Measurements from ENCODE around the gene VSX2.

DNA sequence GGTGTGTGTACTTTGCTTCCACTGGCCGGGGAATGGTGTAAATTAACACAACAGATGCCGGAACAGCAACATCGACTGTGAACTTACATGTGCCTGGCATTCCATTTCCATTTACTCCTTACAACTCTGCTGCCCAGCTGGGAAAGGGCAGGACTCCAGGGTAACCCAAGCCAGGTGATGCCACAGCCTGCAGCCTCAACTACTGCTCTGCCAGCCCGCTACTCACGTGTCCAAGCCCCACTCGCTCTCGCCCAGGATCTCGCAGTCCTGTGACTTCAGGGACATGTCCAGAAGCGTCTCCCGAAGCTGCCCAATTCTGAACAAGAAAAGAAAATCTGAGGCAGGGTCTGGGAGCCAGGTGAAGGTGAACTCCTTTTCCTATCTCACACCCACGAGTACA is 52.8 kb downstream of the VSX2 start:
- TF ChIP-seq CTCF (IDR thresholded peaks at IDR 0.05; ENCODE audit: insufficient read depth, low read depth, low read length) (no peak), EZH2 (IDR thresholded peaks at IDR 0.05; ENCODE audit: insufficient read depth, low read length) (no peak)
